ENCODE results near the gene TBC1D1. TPM values are rescaled to one million over a fixed set of nuclear protein-coding genes. Genes with fewer than 3 reads are reported as not detected.

The TBC1D1 gene
- total and polyA plus RNA-seq, 2 experiments from 2014 or later = 53.9 to 151 TPM

- ATAC-seq (no peak), DNase-seq (ENCODE audit: low spot score) (no peak)
- no peak overlapping the region for H2AFZ ChIP-seq
- Mint-ChIP-seq H3K4me1 (peaks cover 2% of the 10 kb centered on the region; the same call in 1 of the 3 replicates), H3K4me3 (no peak overlapping the region), H3K36me3 (ENCODE audit: low read depth) (peaks cover 5% of the 10 kb centered on the region; the same call in 1 of the 3 replicates), H3K27ac (no peak overlapping the region), H3K9me3 (peaks cover 3% of the 10 kb centered on the region; the same call in 2 of the 3 replicates), H3K27me3 (ENCODE audit: insufficient read depth, low read depth, poor library complexity) (no peaks in the 10 kb centered on the region)
- H3K36me3 ChIP-seq (ENCODE audit: insufficient read depth) = no peaks in the 10 kb centered on the region
- no peak overlapping the region for H3K4me3 ChIP-seq
- H3K27ac ChIP-seq (ENCODE audit: low read depth) = no peak overlapping the region
- H3K4me1 ChIP-seq (ENCODE audit: insufficient read depth) = no peaks in the 10 kb centered on the region
- H3K9me2 ChIP-seq (ENCODE audit: insufficient read depth) = no peaks in the 10 kb centered on the region
- no peak overlapping the region for H3K4me2 ChIP-seq
- no peaks in the 10 kb centered on the region for H4K20me1 ChIP-seq (replicated peaks; ENCODE audit: insufficient read depth)
- H3F3A ChIP-seq (replicated peaks; ENCODE audit: low read depth) = no peaks in the 10 kb centered on the region
- no peak for TF ChIP-seq EZH2phosphoT487 (IDR thresholded peaks at IDR 0.05; ENCODE audit: unreplicated experiment)
- TF ChIP-seq ZNF331 (CRISPR knock-in tag; IDR thresholded peaks at IDR 0.05; ENCODE audit: low read depth) = no peak
- no peak for TF ChIP-seq ZNF114 (CRISPR knock-in tag; IDR thresholded peaks at IDR 0.05)
- TF ChIP-seq JUNB (IDR thresholded peaks at IDR 0.05; ENCODE audit: unreplicated experiment) = no peak
- no peak for TF ChIP-seq ZNF462 (CRISPR knock-in tag; IDR thresholded peaks at IDR 0.05)
- TF ChIP-seq CREB1 (CRISPR knock-in tag; IDR thresholded peaks at IDR 0.05; ENCODE audit: low read depth) = no peak
- TF ChIP-seq NANOG (IDR thresholded peaks at IDR 0.05; ENCODE audit: borderline replicate concordance) = no peak
- no peak for TF ChIP-seq REST (IDR thresholded peaks at IDR 0.05; ENCODE audit: unreplicated experiment)
- no peak for TF ChIP-seq STAT1 (IDR thresholded peaks at IDR 0.05; ENCODE audit: unreplicated experiment)
- TF ChIP-seq ETS1 (IDR thresholded peaks at IDR 0.05) = no peak
- no peak for TF ChIP-seq CTCF (conservative IDR thresholded peaks at IDR 0.05; ENCODE audit: low read depth in 2 of 2)
- TF ChIP-seq EZH2 (IDR thresholded peaks at IDR 0.05; ENCODE audit: low read depth, unreplicated experiment) = no peak
- H3K27me3 ChIP-seq (ENCODE audit: insufficient read depth) = no peaks in the 10 kb centered on the region
- no peaks in the 10 kb centered on the region for H3K79me2 ChIP-seq (replicated peaks; ENCODE audit: insufficient read depth)
Observed at GRCh38 chr4:37934609-37935008, 43.7 kb downstream of the TBC1D1 start.

Measured in GM23338 (cell line).